ENCODE data around the gene IL7R.

The IL7R gene

GRCh38 chr5:35856765-35857351 lies at the start of gene IL7R:
TSS of gene IL7R (plus strand) at chr5:35856891. CDS start at chr5:35856978, 87 bp downstream.
- TF ChIP-seq CEBPB (IDR thresholded peaks at IDR 0.05) (no peak), ZBTB7A (IDR thresholded peaks at IDR 0.05; ENCODE audit: low read depth) (no peak), YY1 (IDR thresholded peaks at IDR 0.05; ENCODE audit: low read depth) (no peak), CREB1 (IDR thresholded peaks at IDR 0.05; ENCODE audit: low read depth) (no peak), TEAD4 (IDR thresholded peaks at IDR 0.05) (no peak), FOXM1 (IDR thresholded peaks at IDR 0.05; ENCODE audit: borderline replicate concordance, low read depth) (no peak), EGR1 (IDR thresholded peaks at IDR 0.05) (no peak), TCF12 (IDR thresholded peaks at IDR 0.05; ENCODE audit: low read depth) (no peak), TAF1 (IDR thresholded peaks at IDR 0.05; ENCODE audit: low read depth) (no peak), REST (IDR thresholded peaks at IDR 0.05; ENCODE audit: low read depth) (no peak), EP300 (IDR thresholded peaks at IDR 0.05; ENCODE audit: borderline replicate concordance) (no peak), NFIC (IDR thresholded peaks at IDR 0.05) (no peak), MAX (IDR thresholded peaks at IDR 0.05) (no peak)

GRCh38 chr5:35810601-35811000 lies 46.1 kb upstream of the IL7R start:
- TF ChIP-seq TAF1 (IDR thresholded peaks at IDR 0.05; ENCODE audit: low read depth): no peak

GRCh38 chr5:35811108-35811741 lies 45.5 kb upstream of the IL7R start:
- TF ChIP-seq CREB1 (IDR thresholded peaks at IDR 0.05; ENCODE audit: low read depth) (no peak), EGR1 (IDR thresholded peaks at IDR 0.05) (no peak), USF1 (IDR thresholded peaks at IDR 0.05) (no peak), CEBPB (IDR thresholded peaks at IDR 0.05) (no peak), ZBTB7A (IDR thresholded peaks at IDR 0.05; ENCODE audit: low read depth) (no peak), MAX (IDR thresholded peaks at IDR 0.05) (no peak), NFIC (IDR thresholded peaks at IDR 0.05) (no peak), EP300 (IDR thresholded peaks at IDR 0.05; ENCODE audit: borderline replicate concordance) (no peak), TCF12 (IDR thresholded peaks at IDR 0.05; ENCODE audit: low read depth) (no peak), RAD21 (IDR thresholded peaks at IDR 0.05; ENCODE audit: low read depth) (no peak), REST (IDR thresholded peaks at IDR 0.05; ENCODE audit: low read depth) (no peak), FOXM1 (IDR thresholded peaks at IDR 0.05; ENCODE audit: borderline replicate concordance, low read depth) (no peak), YY1 (IDR thresholded peaks at IDR 0.05; ENCODE audit: low read depth) (no peak), TAF1 (IDR thresholded peaks at IDR 0.05; ENCODE audit: low read depth) (no peak), TEAD4 (IDR thresholded peaks at IDR 0.05) (no peak)

- TF ChIP-seq NFIC (IDR thresholded peaks at IDR 0.05): no peak
- TF ChIP-seq TAF1 (IDR thresholded peaks at IDR 0.05; ENCODE audit: low read depth): no peak
- no peak for TF ChIP-seq YY1 (IDR thresholded peaks at IDR 0.05; ENCODE audit: low read depth)
- TF ChIP-seq USF1 (IDR thresholded peaks at IDR 0.05): no peak
- no peak for TF ChIP-seq TEAD4 (IDR thresholded peaks at IDR 0.05)
- no peak for TF ChIP-seq RAD21 (IDR thresholded peaks at IDR 0.05; ENCODE audit: low read depth)
- TF ChIP-seq EGR1 (IDR thresholded peaks at IDR 0.05): no peak
- TF ChIP-seq CREB1 (IDR thresholded peaks at IDR 0.05; ENCODE audit: low read depth): no peak
Measured at GRCh38 chr5:35813521-35813920, 43.2 kb upstream of the IL7R start.

- TF ChIP-seq USF1 (IDR thresholded peaks at IDR 0.05) (no peak), REST (IDR thresholded peaks at IDR 0.05; ENCODE audit: low read depth) (no peak), TEAD4 (IDR thresholded peaks at IDR 0.05) (no peak), RAD21 (IDR thresholded peaks at IDR 0.05; ENCODE audit: low read depth) (no peak), TAF1 (IDR thresholded peaks at IDR 0.05; ENCODE audit: low read depth) (no peak), CEBPB (IDR thresholded peaks at IDR 0.05) (no peak), MAX (IDR thresholded peaks at IDR 0.05) (no peak), ZBTB7A (IDR thresholded peaks at IDR 0.05; ENCODE audit: low read depth) (no peak), FOXM1 (IDR thresholded peaks at IDR 0.05; ENCODE audit: borderline replicate concordance, low read depth) (no peak), NFIC (IDR thresholded peaks at IDR 0.05) (no peak), TCF12 (IDR thresholded peaks at IDR 0.05; ENCODE audit: low read depth) (no peak)
Measured at GRCh38 chr5:35815089-35815936, 41.4 kb upstream of the IL7R start.

All from Ishikawa (cell line).